ENCODE measurements around the gene LIPC. TPM values are rescaled to one million over a fixed set of nuclear protein-coding genes. Genes with fewer than 3 reads are reported as not detected.

Gene LIPC
- total and polyA plus RNA-seq, 2 donors (not counting 3 experiments of a cell fraction or from before 2014, with no cell fraction given), result not detected

DNA sequence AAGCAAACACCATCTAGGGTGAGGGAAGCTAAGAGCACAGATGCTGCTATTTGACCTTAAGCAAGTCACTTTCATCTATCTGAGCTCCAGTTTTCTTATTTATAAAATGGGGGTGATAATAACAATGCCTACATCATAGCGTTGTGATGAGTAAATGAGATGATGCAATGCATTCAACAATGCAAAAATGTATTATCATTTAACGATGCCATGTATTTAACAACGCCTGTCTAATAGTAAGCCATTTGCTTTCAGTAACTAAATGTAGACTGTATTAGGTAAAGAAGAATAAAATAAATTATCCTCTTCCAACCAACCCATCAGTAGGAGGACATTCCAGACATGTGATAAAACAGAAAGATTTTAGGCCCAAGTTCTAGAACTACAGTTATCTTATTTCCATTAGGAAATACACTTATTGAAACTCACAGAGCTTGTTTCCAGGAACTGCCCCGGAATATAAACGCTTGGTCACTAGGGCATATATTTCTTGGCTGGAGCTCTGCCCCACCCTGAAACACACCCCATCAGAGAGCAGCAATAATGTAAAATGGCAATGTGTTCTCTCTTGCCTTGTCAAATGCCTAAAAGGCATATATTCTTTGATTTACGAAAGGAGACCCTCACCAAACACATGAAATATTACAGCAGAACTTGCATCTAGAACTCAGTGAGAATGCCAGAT is 128.3 kb downstream of the LIPC start:
- dilution Hi-C loops (cut with MboI; ENCODE audit: extremely low pct_ligation_motif_present, low sequenced_read_pairs), result no loop called here
- no peak for DNase-seq (ENCODE audit: low read depth, low spot score)
- no peaks in the 10 kb centered on the region for H3K4me1 ChIP-seq (ENCODE audit: control insufficient read depth, extremely low read depth, insufficient read depth, low read length)
- H3K36me3 ChIP-seq (ENCODE audit: control insufficient read depth in 2 of 2, extremely low read depth in 1 of 2, insufficient read depth in 2 of 2, low read length in 2 of 2), result no peaks in the 10 kb centered on the region
- no peaks in the 10 kb centered on the region for H4K20me1 ChIP-seq (replicated peaks; ENCODE audit: control insufficient read depth, extremely low read depth, insufficient read depth, low read length)
- no peak overlapping the region for H3K4me2 ChIP-seq (ENCODE audit: insufficient read depth, low read length)
- no peaks in the 10 kb centered on the region for H3K27me3 ChIP-seq (ENCODE audit: control insufficient read depth in 2 of 2, insufficient read depth in 2 of 2, low read length in 2 of 2)
- no peak overlapping the region for H3K4me3 ChIP-seq (replicated peaks in 1 of 3; ENCODE audit: insufficient read depth in 1 of 3, low read depth in 1 of 3, low read length in 3 of 3)
- intact Hi-C loops (cut with micrococcal nuclease), result no loop called here
- no peak overlapping the region for H3K27ac ChIP-seq (ENCODE audit: insufficient read depth, low read depth, low read length)
- ChIA-PET POLR2A (no interaction called here), CTCF (interaction anchor here (1.3 kb wide), 2 partner anchors 11 to 15 kb away, joined by 3 to 4 read pairs; no protein-coding TSS in a partner anchor)
- no TSS peak for BruUV-seq (replicated peaks)
- H3K9me3 ChIP-seq (replicated peaks; ENCODE audit: control insufficient read depth, insufficient read depth, low read length), result no peaks in the 10 kb centered on the region
- no peak overlapping the region for H3K9ac ChIP-seq (replicated peaks; ENCODE audit: extremely low read depth, insufficient read depth, low read length)
- no peaks in the 10 kb centered on the region for H3K9me1 ChIP-seq (replicated peaks; ENCODE audit: control insufficient read depth, extremely low read depth, insufficient read depth, low read length)
- no peak overlapping the region for H2AFZ ChIP-seq (ENCODE audit: low read depth, low read length)
- TF ChIP-seq POLR2AphosphoS5 (IDR thresholded peaks at IDR 0.05; ENCODE audit: insufficient read depth, low read depth, low read length) (no peak), EZH2 (IDR thresholded peaks at IDR 0.05; ENCODE audit: borderline replicate concordance, low read depth, low read length, severe bottlenecking) (no peak), MYC (IDR thresholded peaks at IDR 0.05; ENCODE audit: low read depth, low read length) (no peak), JUN (IDR thresholded peaks at IDR 0.05; ENCODE audit: borderline replicate concordance, insufficient read depth, insufficient read length, low read depth) (no peak), GATA2 (IDR thresholded peaks at IDR 0.05; ENCODE audit: insufficient read depth, insufficient read length, low read depth, low read length) (no peak), POLR2A (IDR thresholded peaks at IDR 0.05; ENCODE audit: low read depth, low read length) (no peak), FOS (IDR thresholded peaks at IDR 0.05; ENCODE audit: borderline replicate concordance, insufficient read depth, low read length) (no peak)
- TF ChIP-seq, protein P1, sequence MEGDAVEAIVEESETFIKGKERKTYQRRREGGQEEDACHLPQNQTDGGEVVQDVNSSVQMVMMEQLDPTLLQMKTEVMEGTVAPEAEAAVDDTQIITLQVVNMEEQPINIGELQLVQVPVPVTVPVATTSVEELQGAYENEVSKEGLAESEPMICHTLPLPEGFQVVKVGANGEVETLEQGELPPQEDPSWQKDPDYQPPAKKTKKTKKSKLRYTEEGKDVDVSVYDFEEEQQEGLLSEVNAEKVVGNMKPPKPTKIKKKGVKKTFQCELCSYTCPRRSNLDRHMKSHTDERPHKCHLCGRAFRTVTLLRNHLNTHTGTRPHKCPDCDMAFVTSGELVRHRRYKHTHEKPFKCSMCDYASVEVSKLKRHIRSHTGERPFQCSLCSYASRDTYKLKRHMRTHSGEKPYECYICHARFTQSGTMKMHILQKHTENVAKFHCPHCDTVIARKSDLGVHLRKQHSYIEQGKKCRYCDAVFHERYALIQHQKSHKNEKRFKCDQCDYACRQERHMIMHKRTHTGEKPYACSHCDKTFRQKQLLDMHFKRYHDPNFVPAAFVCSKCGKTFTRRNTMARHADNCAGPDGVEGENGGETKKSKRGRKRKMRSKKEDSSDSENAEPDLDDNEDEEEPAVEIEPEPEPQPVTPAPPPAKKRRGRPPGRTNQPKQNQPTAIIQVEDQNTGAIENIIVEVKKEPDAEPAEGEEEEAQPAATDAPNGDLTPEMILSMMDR (IDR thresholded peaks at IDR 0.05; ENCODE audit: extremely low read depth in 1 of 2, insufficient read depth in 1 of 2, low read depth in 1 of 2, low read length in 2 of 2), result no peak
- TF ChIP-seq, protein P2, sequence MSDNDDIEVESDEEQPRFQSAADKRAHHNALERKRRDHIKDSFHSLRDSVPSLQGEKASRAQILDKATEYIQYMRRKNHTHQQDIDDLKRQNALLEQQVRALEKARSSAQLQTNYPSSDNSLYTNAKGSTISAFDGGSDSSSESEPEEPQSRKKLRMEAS (IDR thresholded peaks at IDR 0.05; ENCODE audit: insufficient read depth, insufficient read length), result no peak
- FAIRE-seq, result no peak
- no peaks in the 10 kb centered on the region for H3K79me2 ChIP-seq (ENCODE audit: control insufficient read depth, insufficient read depth, low read length)

Data from endothelial cell of umbilical vein (primary cell).